NOMO-1 treated with dmso at 0.1 percent for 144 hours (cell line): ENCODE measurements around the gene GGCX.

Experiments
- DNase-seq: peaks from one replicate; lab custom pipeline; 2025; ENCODE audit not compliant: unreplicated experiment; lab: John Stamatoyannopoulos, UW

The GGCX gene

GRCh38 chr2:85542777-85543176 lies 18.5 kb downstream of the GGCX start:
- no peak for DNase-seq

GRCh38 chr2:85541753-85542457 lies 19.4 kb downstream of the GGCX start:
- no peak for DNase-seq

- DNase-seq = no peak
These were observed 20.0 kb downstream of the GGCX start for GRCh38 chr2:85541262-85541661.

- no peak for DNase-seq
These were observed 21.1 kb downstream of the GGCX start for GRCh38 chr2:85540133-85540648.

GRCh38 chr2:85539361-85540132 lies 21.7 kb downstream of the GGCX start:
- peak; percentile 46 for DNase-seq

GRCh38 chr2:85538507-85539360 lies 22.6 kb downstream of the GGCX start, which contains the start of gene MAT2A:
Gene MAT2A (plus strand): TSS chr2:85539168. CDS start chr2:85539288, 120 bp downstream.
- peak; percentile 88 for DNase-seq

GRCh38 chr2:85537600-85538506 lies 23.4 kb downstream of the GGCX start:
- peak; percentile 39 for DNase-seq

GRCh38 chr2:85536479-85536878 lies 24.8 kb downstream of the GGCX start:
- DNase-seq = no peak

GRCh38 chr2:85534881-85535280 lies 26.4 kb downstream of the GGCX start:
- DNase-seq = peak; percentile 26

GRCh38 chr2:85534099-85534498 lies 27.2 kb downstream of the GGCX start:
- DNase-seq = no peak

- no peak for DNase-seq
These were observed 29.7 kb downstream of the GGCX start for GRCh38 chr2:85531589-85531988.

GRCh38 chr2:85529809-85530208 lies 31.5 kb downstream of the GGCX start:
- no peak for DNase-seq

GRCh38 chr2:85528355-85528754 lies 32.9 kb downstream of the GGCX start:
- DNase-seq = no peak

- no peak for DNase-seq
These were observed 33.5 kb downstream of the GGCX start for GRCh38 chr2:85527787-85528186.

- peak; percentile 59 for DNase-seq
These were observed 35.7 kb downstream of the GGCX start for GRCh38 chr2:85525567-85525966.

GRCh38 chr2:85525029-85525428 lies 36.3 kb downstream of the GGCX start:
- no peak for DNase-seq

- peak; percentile 69 for DNase-seq
These were observed 36.9 kb downstream of the GGCX start for GRCh38 chr2:85524336-85524908.

GRCh38 chr2:85523903-85524335 lies 37.4 kb downstream of the GGCX start:
- no peak for DNase-seq

- no peak for DNase-seq
These were observed 38.0 kb downstream of the GGCX start for GRCh38 chr2:85523062-85523902.
